Mesenchymal stem cell (in vitro differentiated cells and primary cell): ENCODE results near the gene TIMP1.

Experiments used
- DNase-seq: peaks from one replicate; pipeline ENCODE4 v3.0.0-alpha.2; 2013
- H2AFZ ChIP-seq: one replicate; pipeline ENCODE4 v1.6.1; 2013; ENCODE audit warnings: low read depth, mild to moderate bottlenecking, control low read depth, inconsistent platforms, low read length, moderate library complexity
- H2AK5ac ChIP-seq: 2 replicates; pipeline ENCODE4 v1.6.1; 2013; ENCODE audit warnings: low read length, moderate library complexity, mild to moderate bottlenecking, inconsistent platforms; ENCODE audit not compliant: severe bottlenecking
- H2BK120ac ChIP-seq: one replicate; pipeline ENCODE4 v1.6.1; 2013; ENCODE audit warnings: low read depth, mild to moderate bottlenecking, inconsistent platforms, low read length, moderate library complexity
- H2BK12ac ChIP-seq, 2 experiments: one replicate each; pipeline ENCODE4 v1.6.1; 2013; ENCODE audit warnings: inconsistent platforms in 2 of 2, low read length in 2 of 2, mild to moderate bottlenecking in 2 of 2, moderate library complexity in 2 of 2, control low read depth in 1 of 2
- H2BK15ac ChIP-seq: one replicate; pipeline ENCODE4 v1.6.1; 2013; ENCODE audit warnings: mild to moderate bottlenecking, low read depth, inconsistent platforms; ENCODE audit not compliant: poor library complexity, severe bottlenecking
- H2BK5ac ChIP-seq: 2 replicates; pipeline ENCODE4 v1.6.1; 2013; ENCODE audit warnings: low read depth, mild to moderate bottlenecking, low read length, control low read depth, inconsistent platforms; ENCODE audit not compliant: poor library complexity, severe bottlenecking
- H3K14ac ChIP-seq, 2 experiments: one replicate each; pipeline ENCODE4 v1.6.1; 2013; ENCODE audit warnings: inconsistent platforms in 2 of 2, low read length in 2 of 2, control low read depth in 1 of 2, mild to moderate bottlenecking in 1 of 2, moderate library complexity in 1 of 2
- H3K18ac ChIP-seq, 2 experiments: one replicate each; pipeline ENCODE4 v1.6.1; 2013; ENCODE audit warnings: inconsistent platforms in 2 of 2, low read length in 2 of 2, control low read depth in 1 of 2, low read depth in 1 of 2, mild to moderate bottlenecking in 1 of 2
- H3K23ac ChIP-seq, 2 experiments: one replicate each; pipeline ENCODE4 v1.6.1; 2013; ENCODE audit warnings: inconsistent platforms in 2 of 2, low read length in 2 of 2, mild to moderate bottlenecking in 2 of 2, moderate library complexity in 2 of 2, control low read depth in 1 of 2
- H3K27ac ChIP-seq: 2 replicates; pipeline ENCODE4 v1.5.1; 2013; ENCODE audit warnings: mild to moderate bottlenecking, moderate library complexity, low read length, control low read depth, inconsistent platforms; ENCODE audit not compliant: poor library complexity, severe bottlenecking
- H3K27me3 ChIP-seq, 2 experiments: 2 replicates each; pipeline versions ENCODE4 v1.6.1 to v1.7.0; 2013; ENCODE audit warnings: low read length in 2 of 2, mild to moderate bottlenecking in 2 of 2, moderate library complexity in 2 of 2, control low read depth in 1 of 2, inconsistent platforms in 1 of 2; ENCODE audit not compliant: control insufficient read depth in 1 of 2, insufficient read depth in 1 of 2
- H3K36me3 ChIP-seq, 2 experiments: 2 replicates each; pipeline versions ENCODE4 v1.6.1 to v1.7.0; 2013; ENCODE audit warnings: low read length in 2 of 2, control low read depth in 1 of 2, inconsistent platforms in 1 of 2, low read depth in 1 of 2, mild to moderate bottlenecking in 1 of 2; ENCODE audit not compliant: insufficient read depth in 2 of 2, control insufficient read depth in 1 of 2
- H3K4ac ChIP-seq, 2 experiments: one replicate each; pipeline ENCODE4 v1.6.1; 2013; ENCODE audit warnings: inconsistent platforms in 2 of 2, low read length in 2 of 2, mild to moderate bottlenecking in 2 of 2, moderate library complexity in 2 of 2, control low read depth in 1 of 2, low read depth in 1 of 2
- H3K4me1 ChIP-seq: 2 replicates; pipeline ENCODE4 v1.6.1; 2013; ENCODE audit warnings: low read depth, low read length, control low read depth; ENCODE audit not compliant: control insufficient read depth, insufficient read depth
- H3K4me2 ChIP-seq: 2 replicates; pipeline ENCODE4 v1.6.1; 2013; ENCODE audit warnings: low read length, mild to moderate bottlenecking, inconsistent platforms; ENCODE audit not compliant: poor library complexity, severe bottlenecking
- H3K4me3 ChIP-seq, 2 experiments: 2 replicates each; pipeline versions ENCODE4 v1.5.1 to v1.7.0; 2013; ENCODE audit warnings: low read length in 2 of 2, mild to moderate bottlenecking in 2 of 2, control low read depth in 1 of 2, low read depth in 1 of 2; ENCODE audit not compliant: insufficient read depth in 1 of 2
- H3K79me1 ChIP-seq: replicated peaks from 2 replicates; pipeline ENCODE4 v1.6.1; 2013; ENCODE audit warnings: mild to moderate bottlenecking, control low read depth, low read length, inconsistent platforms; ENCODE audit not compliant: poor library complexity, severe bottlenecking
- H3K9ac ChIP-seq: 2 replicates; pipeline ENCODE4 v1.7.0; 2013; ENCODE audit warnings: mild to moderate bottlenecking, low read length, moderate library complexity
- H3K9me3 ChIP-seq: 2 replicates; pipeline ENCODE4 v1.7.0; 2013; ENCODE audit warnings: mild to moderate bottlenecking, low read length; ENCODE audit not compliant: control insufficient read depth
- H4K8ac ChIP-seq: one replicate; pipeline ENCODE4 v1.6.1; 2013; ENCODE audit warnings: inconsistent platforms, mild to moderate bottlenecking, low read length, moderate library complexity
- H4K91ac ChIP-seq: one replicate; pipeline ENCODE4 v1.6.1; 2013; ENCODE audit warnings: mild to moderate bottlenecking, low read length, inconsistent platforms
- WGBS: methylation state at CpG from one replicate; pipeline ENCODE4 v1.1.7; 2013; ENCODE audit warnings: mixed read lengths; 5-methylcytosine and 5-hydroxymethylcytosine counted together

The TIMP1 gene

GRCh38 chrX:47571896-47572295 lies 10.3 kb upstream of the TIMP1 start:
- no peak overlapping the region for H3K4me3 ChIP-seq
- H3K9me3 ChIP-seq: peaks cover 2% of the 10 kb centered on the region
- H3K4me1 ChIP-seq: peaks cover 13% of the 10 kb centered on the region
- no peak overlapping the region for H3K23ac ChIP-seq
- H3K9ac ChIP-seq: no peak overlapping the region
- H2BK15ac ChIP-seq: no peak overlapping the region
- no peak overlapping the region for H4K91ac ChIP-seq
- no peak overlapping the region for H3K4ac ChIP-seq
- peaks cover 13% of the 10 kb centered on the region for H3K79me1 ChIP-seq
- H3K4me2 ChIP-seq: no peak overlapping the region
- 97% methylated on average over 13 of the region's 13 CpGs for WGBS
- no peak overlapping the region for H2AK5ac ChIP-seq
- H3K14ac ChIP-seq: no peak overlapping the region
- DNase-seq: no peak
- no peak overlapping the region for H2BK120ac ChIP-seq
- H2AFZ ChIP-seq: no peak overlapping the region
- H3K27ac ChIP-seq: no peak overlapping the region
- H4K8ac ChIP-seq: no peak overlapping the region
- no peak overlapping the region for H2BK12ac ChIP-seq
- H3K36me3 ChIP-seq: peaks cover 36 to 40% of the 10 kb centered on the region in 2 experiments
- H2BK5ac ChIP-seq: no peak overlapping the region
- no peaks in the 10 kb centered on the region for H3K27me3 ChIP-seq
- H3K18ac ChIP-seq: no peak overlapping the region

GRCh38 chrX:47572773-47573340 lies 9.4 kb upstream of the TIMP1 start:
- peaks cover 12% of the 10 kb centered on the region for H3K79me1 ChIP-seq
- H4K8ac ChIP-seq: peak overlapping the region; percentile 4
- peak overlapping the region; percentile 50 for H4K91ac ChIP-seq
- no peak overlapping the region for H2BK15ac ChIP-seq
- no peak overlapping the region for H2BK120ac ChIP-seq
- WGBS: 80% methylated on average over 8 of the region's 9 CpGs
- H2AFZ ChIP-seq: no peak overlapping the region
- H3K36me3 ChIP-seq: peaks cover 26 to 33% of the 10 kb centered on the region in 2 experiments
- no peak overlapping the region for H3K9ac ChIP-seq
- H3K4me3 ChIP-seq: no peak overlapping the region
- H2BK5ac ChIP-seq: no peak overlapping the region
- H3K27me3 ChIP-seq: no peaks in the 10 kb centered on the region
- peak overlapping the region; percentile 47 for H3K27ac ChIP-seq
- H2AK5ac ChIP-seq: peak overlapping the region; percentile 92
- H3K4me2 ChIP-seq: no peak overlapping the region
- DNase-seq: no peak
- H3K18ac ChIP-seq: peak overlapping the region in 1 of 2 experiments; percentile 80
- peaks cover 2% of the 10 kb centered on the region for H3K9me3 ChIP-seq
- H3K4me1 ChIP-seq: peaks cover 17% of the 10 kb centered on the region
- peak overlapping the region in 1 of 2 experiments; percentile 84 for H3K14ac ChIP-seq
- H2BK12ac ChIP-seq: no peak overlapping the region
- H3K4ac ChIP-seq: peak overlapping the region in 1 of 2 experiments; percentile 15
- H3K23ac ChIP-seq: no peak overlapping the region

GRCh38 chrX:47573341-47574075 lies 8.7 kb upstream of the TIMP1 start:
- H3K4me2 ChIP-seq: peak overlapping the region; percentile 65
- peak overlapping the region; percentile 68 for H3K27ac ChIP-seq
- peak overlapping the region; percentile 94 for H2BK120ac ChIP-seq
- no peaks in the 10 kb centered on the region for H3K27me3 ChIP-seq
- 12% methylated on average over 17 of the region's 20 CpGs for WGBS
- H4K91ac ChIP-seq: peak overlapping the region; percentile 94
- peak overlapping the region; percentile 92 for H2AK5ac ChIP-seq
- H3K4me1 ChIP-seq: peaks cover 19% of the 10 kb centered on the region
- H3K9ac ChIP-seq: peak overlapping the region; percentile 59
- H3K4ac ChIP-seq: peak overlapping the region in 1 of 2 experiments; percentile 61
- peak; percentile 43 for DNase-seq
- H2BK12ac ChIP-seq: peak overlapping the region in 1 of 2 experiments; percentile 72
- peaks cover 2% of the 10 kb centered on the region for H3K9me3 ChIP-seq
- H3K36me3 ChIP-seq: peaks cover 22 to 29% of the 10 kb centered on the region in 2 experiments
- no peak overlapping the region for H2BK5ac ChIP-seq
- H3K4me3 ChIP-seq: peak overlapping the region in 1 of 2 experiments; percentile 58
- H4K8ac ChIP-seq: peak overlapping the region; percentile 98
- H3K14ac ChIP-seq: peak overlapping the region in 1 of 2 experiments; percentile 84
- H3K18ac ChIP-seq: peak overlapping the region; percentile 92 to 93
- no peak overlapping the region for H2BK15ac ChIP-seq
- H3K79me1 ChIP-seq: peaks cover 12% of the 10 kb centered on the region
- H2AFZ ChIP-seq: peak overlapping the region; percentile 4
- H3K23ac ChIP-seq: no peak overlapping the region

- Histone ChIP-seq H2BK15ac (peak overlapping the region; percentile 98), H3K18ac (peak overlapping the region; percentile 92 to 93), H3K4ac (peak overlapping the region; percentile 83 to 94), H3K79me1 (peaks cover 11% of the 10 kb centered on the region), H2BK12ac (peak overlapping the region in 1 of 2 experiments; percentile 88), H2BK120ac (peak overlapping the region; percentile 94), H3K4me3 (peak overlapping the region in 1 of 2 experiments; percentile 58), H2BK5ac (no peak overlapping the region), H3K4me1 (peaks cover 19% of the 10 kb centered on the region), H3K27ac (peak overlapping the region; percentile 68), H3K9ac (peak overlapping the region; percentile 59), H3K9me3 (peaks cover 2% of the 10 kb centered on the region), H3K27me3 (no peaks in the 10 kb centered on the region), H2AK5ac (no peak overlapping the region), H3K23ac (no peak overlapping the region), H3K36me3 (peaks cover 20 to 23% of the 10 kb centered on the region in 2 experiments), H2AFZ (peak overlapping the region; percentile 39), H4K8ac (peak overlapping the region; percentile 98), H4K91ac (peak overlapping the region; percentile 95), H3K4me2 (peak overlapping the region; percentile 65), H3K14ac (peak overlapping the region in 1 of 2 experiments; percentile 84)
- 4% methylated on average over 5 of the region's 41 CpGs for WGBS
- peak; percentile 41 for DNase-seq
These were observed 8.1 kb upstream of the TIMP1 start for GRCh38 chrX:47574076-47574546.
